GM21529 (cell line): Measurements from ENCODE around the gene ALDH1L2.
"Not testable (repeated sequence)": the region's sequence is repeated elsewhere in the genome, so short reads cannot be mapped to it uniquely, and the experiment has no call there.

Experiments used
- ATAC-seq: cut with Tn5 transposase; IDR thresholded peaks from one replicate; pipeline ENCODE4 v1.9.1; 2021; ENCODE audit not compliant: unreplicated experiment

Gene ALDH1L2

DNA sequence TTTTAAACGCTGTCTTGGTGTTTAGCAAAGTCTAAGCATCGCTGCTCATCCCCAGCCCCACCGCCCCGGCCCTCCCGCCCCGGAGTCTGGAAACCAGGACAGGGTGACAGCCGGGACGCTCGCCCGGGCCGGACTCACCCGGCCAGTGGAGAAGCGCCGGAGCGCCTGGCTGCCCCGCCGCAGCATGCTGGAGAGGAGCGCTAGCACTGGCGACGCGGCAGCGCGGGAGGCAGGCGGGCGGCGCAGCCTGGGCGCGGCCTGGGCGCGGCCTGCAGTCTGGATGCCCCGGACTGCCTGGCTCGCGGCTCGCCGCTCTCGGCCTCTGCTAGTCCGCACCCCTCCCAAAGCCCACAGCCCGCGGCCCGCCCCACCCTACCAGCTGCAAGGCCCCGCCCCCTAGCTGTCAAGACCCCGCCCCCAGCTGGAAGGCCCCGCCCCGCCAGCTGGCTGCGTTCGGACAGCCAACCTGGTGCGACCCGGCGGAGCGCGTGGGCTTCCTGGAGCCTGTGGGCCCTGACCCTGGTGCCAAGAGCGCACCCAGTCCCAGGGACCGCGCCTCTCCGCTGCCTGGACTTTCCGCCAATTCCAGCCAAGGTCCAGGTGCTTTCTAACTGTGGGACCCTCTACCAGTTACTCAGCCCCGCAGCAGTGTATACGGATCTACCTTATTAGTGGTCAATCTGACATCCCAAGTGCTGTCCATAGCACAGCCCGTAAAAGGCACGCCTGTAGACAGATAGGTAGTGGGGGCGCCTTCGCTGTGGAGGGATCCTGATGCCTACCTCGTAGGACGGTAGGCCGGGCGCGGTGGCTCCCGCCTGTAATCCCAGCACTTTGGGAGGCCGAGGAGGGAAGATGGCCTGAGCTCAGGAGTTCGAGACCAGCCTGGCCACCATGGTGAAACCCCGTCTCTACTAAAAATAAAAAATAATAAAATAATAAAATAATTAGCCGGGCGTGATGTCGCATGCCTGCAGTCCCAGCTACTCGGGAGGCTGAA lies at the start of gene ALDH1L2:
Gene ALDH1L2, minus strand, starts transcription at position 208 of the 1,000 bp plus-strand sequence. Its CDS starts 22 bp downstream, at position 186.
- peak; percentile 80 for ATAC-seq

DNA sequence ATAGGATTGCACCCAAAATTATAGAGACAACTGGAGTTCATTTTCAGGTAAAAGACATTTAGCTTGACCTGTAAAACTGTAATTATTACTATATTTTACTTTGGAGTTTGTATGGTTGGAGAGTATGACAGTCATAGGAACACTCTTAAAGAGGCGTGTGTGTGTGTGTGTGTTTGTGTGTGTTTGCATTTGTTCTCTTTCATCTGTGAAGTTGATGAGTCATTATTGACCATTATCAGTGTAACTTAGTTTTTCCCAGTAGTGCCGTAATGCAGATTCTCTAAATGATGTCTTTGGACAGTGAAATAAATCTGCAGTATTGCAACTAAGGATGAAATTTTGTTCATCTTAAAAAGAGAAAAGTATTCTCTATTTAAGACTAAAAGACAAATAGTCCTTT lies 36.3 kb upstream of the ALDH1L2 start:
- ATAC-seq = no peak

DNA sequence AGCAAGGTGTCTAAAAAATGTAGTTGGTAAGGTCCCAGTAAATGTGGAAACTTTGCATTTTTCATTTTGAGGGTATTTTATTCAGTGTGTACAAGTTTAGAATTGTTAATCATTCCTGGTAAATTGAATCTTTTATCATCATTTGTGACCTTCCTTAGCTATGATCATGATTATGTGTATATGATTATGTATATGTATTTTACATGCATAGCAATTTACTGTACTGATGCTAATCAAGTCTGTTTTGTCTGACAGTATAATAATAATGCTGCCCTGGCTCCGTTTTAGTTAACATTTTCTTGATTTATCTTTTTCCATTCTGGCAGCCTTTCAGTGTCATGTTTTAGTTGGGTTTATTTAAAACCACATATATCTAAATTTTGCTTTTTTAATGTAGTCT lies 32.7 kb upstream of the ALDH1L2 start:
- ATAC-seq = no peak

DNA sequence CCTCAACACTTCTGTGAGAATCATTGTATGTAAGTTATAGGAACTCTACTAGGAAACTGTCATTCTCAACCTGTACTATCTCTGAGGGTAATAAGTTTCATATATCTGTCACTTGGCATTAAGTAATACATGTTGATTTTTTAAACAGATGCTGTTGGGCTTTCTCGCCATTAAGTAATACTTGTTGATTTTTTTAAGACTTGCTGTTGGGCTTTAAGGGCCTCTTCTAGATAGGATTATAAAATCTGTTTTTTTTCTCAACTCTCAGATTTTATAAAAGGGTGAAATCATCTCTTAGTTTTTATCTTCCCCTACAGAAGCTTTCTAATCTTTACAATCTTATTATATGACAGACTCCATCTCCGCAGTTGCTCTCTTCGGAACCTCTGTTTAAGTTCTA lies 28.8 kb upstream of the ALDH1L2 start:
- no peak for ATAC-seq

DNA sequence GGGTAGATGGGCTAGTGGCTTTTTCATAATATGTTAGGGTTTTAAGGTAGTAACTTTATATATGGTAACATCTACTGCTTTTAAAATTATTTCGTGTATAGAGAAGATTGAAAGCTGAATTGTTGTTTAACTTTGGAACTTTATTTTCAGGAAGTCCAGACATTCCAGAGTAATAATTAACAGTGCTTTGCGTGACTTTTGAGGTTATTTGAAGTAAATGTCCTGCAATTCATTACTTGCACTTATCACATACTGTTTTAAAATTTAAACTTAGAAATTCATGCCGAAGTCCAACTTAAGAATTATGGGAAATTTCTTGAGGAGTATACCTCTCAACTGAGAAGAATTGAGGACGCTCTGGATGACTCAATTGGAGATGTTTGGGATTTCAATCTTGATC lies 26.6 kb upstream of the ALDH1L2 start:
- no peak for ATAC-seq

DNA sequence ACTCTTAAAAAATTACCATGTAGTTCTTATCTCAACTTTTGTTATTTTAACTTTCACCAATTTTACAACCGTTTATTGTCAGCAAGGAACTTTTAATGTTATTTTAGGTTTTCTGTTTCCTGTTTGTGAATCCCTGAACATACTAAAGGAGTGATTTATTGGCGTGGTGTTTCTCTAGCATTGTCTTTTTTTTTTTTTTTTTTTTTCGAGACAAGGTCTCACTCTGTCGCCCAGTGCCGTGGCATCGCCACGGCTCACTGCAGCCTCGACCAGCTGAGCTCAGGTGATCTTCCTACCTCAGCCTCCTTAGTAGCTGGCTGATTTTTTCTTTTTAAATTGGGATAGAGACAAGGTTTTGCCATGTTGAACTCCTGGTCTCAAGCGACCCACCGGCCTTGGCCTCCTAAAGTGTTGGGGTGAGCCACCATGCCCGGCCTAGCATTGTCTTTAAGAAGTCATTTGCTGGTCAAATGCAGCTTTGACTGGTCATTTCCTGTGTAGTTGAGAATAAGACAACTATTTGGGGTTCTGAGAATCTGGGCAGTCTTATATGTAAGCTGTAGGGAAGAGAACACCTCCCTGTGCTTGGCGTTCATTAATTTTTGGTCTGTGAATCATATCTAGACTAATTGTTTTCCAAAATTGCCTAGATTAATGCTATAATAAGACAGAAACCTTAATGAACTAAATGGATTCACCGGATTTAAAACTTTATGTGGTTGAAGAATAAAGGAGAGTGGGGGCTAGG lies 25.4 kb upstream of the ALDH1L2 start:
- ATAC-seq = peak; percentile 38

DNA sequence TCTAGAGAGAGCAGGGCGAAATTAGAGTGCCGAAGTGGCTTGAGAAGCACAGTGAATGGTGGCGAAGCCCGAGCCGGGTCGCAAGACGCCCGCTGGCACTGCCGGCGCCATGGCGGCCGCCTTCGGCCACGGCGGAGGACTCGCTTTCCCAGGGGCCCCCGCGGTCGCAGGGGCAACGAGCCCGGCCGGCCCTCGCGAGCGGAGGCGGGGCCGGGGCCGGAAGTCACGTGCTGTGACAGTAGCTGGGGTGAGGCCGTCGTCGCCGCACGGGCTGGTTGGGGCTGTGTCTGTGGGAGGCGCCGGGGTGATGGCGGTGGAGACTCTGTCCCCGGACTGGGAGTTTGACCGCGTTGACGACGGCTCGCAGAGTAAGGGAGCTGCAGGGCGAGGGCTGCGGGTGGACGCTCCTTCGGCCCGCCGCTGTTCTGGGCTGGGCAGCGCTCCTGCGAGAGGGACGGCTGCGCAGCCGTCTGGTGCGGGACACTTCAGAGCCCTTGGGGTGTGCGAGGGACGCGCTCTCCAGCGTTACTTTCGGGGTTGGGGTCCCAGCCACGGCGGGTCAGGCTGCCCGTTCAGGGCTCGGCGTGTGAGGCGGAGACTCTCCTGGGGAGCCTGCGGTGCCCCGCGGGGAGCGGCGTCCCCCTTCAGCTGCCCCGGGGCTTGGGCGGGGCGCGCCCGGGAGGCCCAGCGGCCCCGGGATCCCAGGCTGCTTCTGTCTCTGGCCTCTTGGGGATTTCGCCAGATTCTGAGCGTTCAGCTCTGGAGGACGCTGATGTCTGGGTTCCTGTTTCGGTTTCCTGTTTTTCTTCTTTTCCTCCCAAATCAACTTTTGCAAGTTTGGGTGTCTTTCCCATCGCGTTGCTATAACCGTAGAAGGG lies 23.5 kb upstream of the ALDH1L2 start, which contains the start of gene WASHC4:
Gene WASHC4, plus strand, starts transcription at position 238 of the 878 bp plus-strand sequence. Its CDS starts 70 bp downstream, at position 308.
- peak; percentile 86 for ATAC-seq

DNA sequence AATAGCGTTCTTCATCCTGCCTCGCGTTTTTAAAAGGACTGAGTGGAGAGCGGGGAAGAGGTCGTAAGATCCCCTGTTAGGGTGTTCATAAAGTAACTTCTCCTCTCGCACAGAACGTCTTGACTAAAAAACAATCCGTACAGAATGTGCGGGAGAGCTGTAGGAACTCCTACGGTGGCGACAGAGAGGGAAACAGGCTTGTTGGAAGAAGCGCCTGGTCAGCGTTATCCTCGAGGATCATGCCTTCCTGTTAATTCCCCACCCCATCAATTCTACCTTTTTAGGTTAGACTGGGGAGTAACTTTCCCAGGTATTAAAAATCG lies 22.9 kb upstream of the ALDH1L2 start:
- ATAC-seq = peak; percentile 5

DNA sequence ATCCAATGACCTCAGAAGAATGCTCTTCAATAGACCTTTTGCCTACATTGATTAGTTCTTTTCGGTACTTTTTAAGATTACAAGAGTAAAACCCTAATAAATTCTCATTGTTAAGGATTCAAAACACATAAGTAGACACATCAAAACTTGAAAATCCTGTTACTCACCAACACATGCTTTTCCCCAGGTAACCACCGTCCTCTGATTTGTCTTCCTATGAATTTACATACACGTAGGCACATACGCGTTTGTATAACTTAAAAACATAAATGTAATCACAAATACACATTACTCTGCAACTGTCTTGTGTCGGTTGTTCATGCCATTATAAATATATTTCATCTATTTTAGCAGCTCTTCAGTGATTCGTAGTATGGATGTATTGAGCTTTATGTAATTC lies 22.4 kb upstream of the ALDH1L2 start:
- no peak for ATAC-seq

DNA sequence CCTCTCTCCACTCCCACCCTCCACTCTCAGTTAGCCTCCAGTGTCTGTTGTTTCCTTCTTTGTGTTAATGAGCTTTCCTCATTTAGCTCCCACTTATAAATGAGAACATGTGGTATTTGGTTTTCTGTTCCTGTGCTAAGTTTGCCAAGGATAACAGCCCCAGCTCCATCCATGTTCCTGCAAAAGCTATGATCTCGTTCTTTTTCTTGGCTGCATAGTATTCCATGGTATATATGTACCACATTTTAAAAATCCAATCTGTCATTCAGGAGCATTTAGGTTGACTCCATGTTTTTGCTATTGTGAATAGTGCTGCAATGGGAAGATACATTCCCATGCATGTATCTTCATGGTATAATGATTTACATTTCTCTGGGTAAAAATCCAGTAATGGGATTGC lies 20.5 kb upstream of the ALDH1L2 start:
- no peak for ATAC-seq

DNA sequence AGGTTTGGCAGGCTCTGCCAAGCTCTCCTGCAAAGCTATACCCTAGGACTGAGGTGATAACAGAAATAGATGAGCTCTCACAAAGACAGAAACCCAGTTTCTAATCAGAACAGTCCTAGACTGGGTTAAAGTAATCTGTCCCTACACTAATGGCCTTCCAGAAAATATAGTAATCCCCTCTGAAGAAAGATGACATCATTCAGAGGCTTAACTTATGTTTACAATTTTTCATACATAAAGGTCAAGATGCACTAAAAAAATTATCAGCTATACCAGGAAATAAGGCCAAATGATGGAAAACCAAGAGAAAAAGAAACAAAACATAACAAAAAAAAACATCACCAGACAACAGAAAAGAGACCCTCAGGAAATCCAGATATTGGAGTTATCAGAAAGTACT lies 18.4 kb upstream of the ALDH1L2 start:
- no peak for ATAC-seq

DNA sequence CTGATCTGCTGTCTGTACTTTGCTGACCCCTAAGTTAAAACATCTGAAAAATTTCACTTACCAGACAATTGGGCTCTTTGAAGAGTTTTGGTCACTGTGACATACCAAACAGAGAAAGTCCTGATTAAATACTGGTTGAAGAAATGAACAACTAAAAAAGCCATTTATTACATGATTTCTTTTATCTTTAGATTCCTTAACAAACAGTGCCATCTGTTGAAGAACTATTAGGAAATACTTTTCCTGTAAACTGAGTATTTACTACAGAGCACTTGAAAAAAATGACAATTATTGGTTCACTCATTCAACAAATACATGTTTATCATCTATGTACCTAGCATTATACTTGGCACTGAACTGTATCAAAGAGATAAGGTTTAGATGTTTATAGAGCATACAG lies 16.7 kb upstream of the ALDH1L2 start:
- no peak for ATAC-seq

DNA sequence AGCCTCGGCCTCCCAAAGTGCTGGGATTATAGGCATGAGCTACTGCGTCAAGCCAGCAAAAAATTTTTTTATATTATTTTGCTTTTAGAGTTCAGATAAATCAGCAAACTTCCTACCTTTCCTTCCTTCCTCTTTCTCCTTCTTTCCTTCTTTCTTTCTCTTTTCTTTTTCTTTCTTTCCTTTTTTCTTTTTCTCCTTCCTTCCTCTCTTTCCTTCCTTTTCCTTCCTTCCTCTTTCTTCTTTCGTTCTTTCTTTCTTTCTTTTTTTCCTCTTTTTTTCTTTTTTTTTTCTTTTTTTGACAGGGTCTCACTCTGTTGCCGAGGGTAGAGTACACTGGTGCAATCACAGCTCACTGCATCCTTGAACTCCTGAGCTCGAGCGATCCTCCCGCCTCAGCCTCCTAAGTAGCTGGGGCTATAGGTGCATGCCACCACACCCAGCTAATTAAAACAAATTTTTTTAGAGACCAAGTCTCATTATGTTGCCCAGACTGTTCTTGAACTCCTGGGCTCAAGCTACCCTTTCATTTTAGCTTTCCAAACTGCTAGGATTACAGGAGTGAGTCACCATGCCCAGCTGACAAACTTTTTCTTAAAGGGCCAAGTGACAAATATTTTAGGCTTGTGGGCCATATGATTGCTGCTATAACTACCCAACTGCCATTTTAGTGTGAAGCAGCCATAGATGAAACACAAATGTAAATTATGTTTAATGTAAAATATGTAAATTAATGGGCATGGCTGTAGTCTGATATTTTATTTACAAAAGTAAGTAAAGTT lies 16.1 kb upstream of the ALDH1L2 start:
- no peak for ATAC-seq

DNA sequence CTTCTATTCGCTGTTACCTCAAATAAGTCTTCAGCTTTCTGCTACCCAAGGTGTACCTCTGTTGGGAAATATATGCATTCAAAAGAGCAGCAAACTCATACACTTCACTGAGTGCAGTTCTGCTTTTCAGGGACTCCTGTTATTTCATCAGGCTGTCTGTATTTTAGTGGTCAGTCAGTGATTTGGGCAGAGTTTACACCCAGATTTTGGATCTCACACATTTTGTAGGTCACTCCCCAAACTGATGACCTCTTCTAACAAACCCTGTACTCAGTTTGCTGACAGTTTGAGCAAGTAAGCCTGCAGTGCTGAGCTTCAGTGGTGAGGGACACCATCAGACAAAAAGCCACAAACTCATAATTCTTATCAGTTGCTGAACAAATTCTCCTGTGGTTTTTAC lies 15.1 kb upstream of the ALDH1L2 start:
- ATAC-seq = no peak

DNA sequence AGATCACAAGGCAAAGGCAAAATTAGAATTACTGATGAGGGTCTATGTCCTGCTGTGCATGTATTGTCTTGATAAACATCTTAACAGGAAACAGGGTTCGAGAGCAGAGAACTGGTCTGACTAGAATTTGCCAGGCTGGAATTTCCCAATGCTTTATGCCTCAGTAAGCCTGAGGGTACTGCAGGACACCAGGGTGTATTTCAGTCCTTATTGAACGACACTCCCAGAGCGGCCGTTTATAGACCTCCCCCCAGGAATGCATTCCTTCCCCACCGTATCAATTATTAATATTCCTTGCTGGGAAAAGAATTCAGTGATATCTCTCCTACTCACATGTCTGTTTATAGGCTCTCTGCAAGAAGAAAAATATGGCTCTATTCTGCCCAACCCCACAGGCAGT lies 11.1 kb upstream of the ALDH1L2 start:
- ATAC-seq = not testable (repeated sequence)

DNA sequence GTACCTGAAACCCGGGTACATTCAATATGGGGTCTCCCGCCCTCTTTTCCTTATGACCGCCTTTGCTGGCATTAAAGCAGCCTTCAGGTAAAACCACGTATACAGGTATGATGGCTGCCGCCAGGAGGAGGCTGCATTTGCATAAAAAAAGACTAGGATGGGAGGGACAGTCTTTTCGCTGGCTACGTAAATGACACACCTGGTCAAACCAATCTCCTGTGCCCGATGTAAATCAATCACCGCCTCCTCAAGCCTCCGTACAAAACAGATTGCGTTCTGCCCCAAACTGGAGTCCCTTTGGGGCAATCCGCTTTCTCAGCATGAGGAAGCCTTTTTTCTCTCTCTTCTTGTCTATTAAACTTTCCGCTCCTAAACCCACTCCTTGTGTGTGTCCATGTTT lies 8.1 kb upstream of the ALDH1L2 start:
- no peak for ATAC-seq

DNA sequence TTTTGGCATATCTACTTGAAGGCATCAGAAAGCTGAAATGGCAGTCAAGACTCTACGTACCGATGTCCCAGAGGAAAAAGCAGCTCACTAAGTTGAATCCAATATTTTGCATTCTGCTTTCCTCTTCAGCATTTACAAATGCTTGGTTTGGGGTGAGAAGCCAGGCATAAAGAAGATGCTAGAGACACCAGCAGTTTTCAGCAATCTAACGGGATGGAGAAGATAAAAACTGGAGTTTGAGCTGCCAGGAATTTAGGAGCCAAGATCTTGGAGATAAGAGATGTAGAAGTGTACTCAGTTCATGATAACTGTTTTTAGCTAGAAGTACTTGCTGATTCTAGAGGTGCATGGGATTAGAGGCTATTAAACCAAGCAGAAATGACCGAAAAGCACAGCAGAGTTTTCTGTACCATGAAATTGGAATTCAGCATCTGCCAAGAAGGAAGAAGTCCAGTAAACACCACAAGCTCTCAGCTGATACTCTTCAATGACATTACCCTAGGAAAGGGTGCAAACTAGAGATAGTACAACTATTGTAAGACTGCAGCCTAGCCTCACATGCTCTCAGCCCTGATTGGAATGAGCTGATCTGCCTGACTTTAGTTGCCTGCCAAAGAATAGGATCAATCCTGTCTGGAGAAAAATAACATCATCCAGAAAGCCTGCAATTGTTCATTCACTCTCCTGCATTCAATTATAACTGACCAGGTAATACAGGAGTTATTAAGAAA lies 7.4 kb upstream of the ALDH1L2 start:
- ATAC-seq = no peak

DNA sequence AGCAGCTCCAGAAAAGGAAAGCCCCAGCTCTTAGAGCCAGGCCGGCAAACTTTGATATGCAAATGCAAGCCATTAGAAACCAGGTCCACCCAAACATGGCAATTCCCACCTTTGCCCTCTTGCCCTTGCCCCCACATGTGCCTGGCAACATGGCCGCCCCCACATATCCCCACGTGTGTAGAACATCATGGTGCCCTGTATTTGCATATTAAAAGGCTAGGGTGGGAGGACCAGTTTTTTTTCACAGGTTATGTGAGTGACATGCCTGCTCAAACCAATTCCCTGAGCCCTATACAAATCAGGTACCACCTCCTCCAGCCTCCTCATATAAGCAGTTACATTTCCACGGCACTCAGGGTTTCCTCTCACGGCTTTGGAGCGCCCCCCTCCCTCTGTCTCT lies 6.1 kb upstream of the ALDH1L2 start:
- no peak for ATAC-seq

DNA sequence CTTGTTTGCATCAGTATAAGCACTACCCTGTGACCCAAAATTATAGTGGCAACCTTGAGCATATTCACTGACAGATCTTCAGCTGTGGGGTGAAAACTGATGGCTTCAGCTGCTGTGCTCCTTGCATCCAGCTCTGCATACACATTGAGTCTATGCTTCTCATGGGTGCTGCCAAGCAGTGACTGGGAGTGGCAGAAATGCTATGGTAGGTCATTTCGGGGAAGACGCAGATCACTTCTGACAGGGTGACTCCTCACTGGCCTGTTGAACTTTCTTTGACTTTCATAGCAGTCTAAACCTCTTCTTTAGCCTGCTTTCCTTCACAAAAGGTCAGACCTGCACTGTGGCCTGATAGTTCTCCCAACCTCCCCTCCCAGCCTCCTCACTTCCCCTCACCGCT lies 5.6 kb upstream of the ALDH1L2 start:
- no peak for ATAC-seq

DNA sequence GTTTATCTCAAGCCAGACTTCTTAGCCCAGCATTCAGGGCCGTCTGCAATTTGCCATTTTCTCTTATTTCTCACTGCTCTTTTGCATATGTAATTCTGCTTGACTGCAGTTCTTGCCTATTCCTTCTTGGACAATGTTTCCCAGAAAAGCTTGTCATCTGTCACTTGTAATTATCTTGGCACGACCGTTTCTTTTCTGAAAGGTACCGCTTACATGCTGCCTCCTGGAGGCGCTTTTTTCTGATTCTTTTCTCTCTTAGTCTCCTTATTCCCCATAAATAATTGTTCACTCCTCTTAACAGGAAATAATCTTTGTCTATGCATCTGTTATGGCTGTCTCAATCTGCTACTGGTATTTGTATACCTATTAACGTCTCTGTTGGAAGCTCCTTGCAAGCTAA lies 1.2 kb upstream of the ALDH1L2 start:
- no peak for ATAC-seq
